B cell (primary cell): Measurements from ENCODE around the gene DENND2A. TPM values are rescaled to one million over a fixed set of nuclear protein-coding genes. Genes with fewer than 3 reads are reported as not detected.

Source experiments
- ATAC-seq: fragments of 200-7000 bp; cut with Tn5 transposase; one replicate; pipeline ENCODE4 v1.10.0; 2021; ENCODE audit warnings: low read depth, mild to moderate bottlenecking, moderate number of reproducible peaks, moderate library complexity
- CTCF ChIA-PET: fragments of 350-600 bp; sonication (Branson Sonifier 250); formaldehyde crosslinking; loops from one replicate; lab custom pipeline; 2021; ENCODE audit warnings: antibody characterized with exemption, inconsistent platforms; lab: Charles Lee
- POLR2A ChIA-PET: fragments of 350-600 bp; sonication (Branson Sonifier 250); formaldehyde crosslinking; loops from one replicate; lab custom pipeline; 2021; ENCODE audit warnings: antibody characterized with exemption; lab: Charles Lee
- DNase-seq: peaks from one replicate; pipeline ENCODE4 v3.0.0; 2013
- H2AFZ ChIP-seq: 2 replicates; pipeline ENCODE4 v1.6.1; 2012; ENCODE audit warnings: mild to moderate bottlenecking, low read depth, low read length; ENCODE audit not compliant: insufficient read depth, poor library complexity, severe bottlenecking
- H3K27ac ChIP-seq, 2 donors: 1 replicate in 1 of 2; 2 replicates in 1 of 2; pipeline ENCODE4 v1.5.1; 2012 to 2013; ENCODE audit warnings: low read length in 2 of 2, mild to moderate bottlenecking in 2 of 2, moderate library complexity in 1 of 2
- H3K27me3 ChIP-seq, 4 experiments: fragments of 200-600 bp in 1 of 4; sonication (generic) in 1 of 4; replicated peaks in 1 of 4; 1 replicate in 2 of 4; 2 replicates in 2 of 4; pipeline versions ENCODE4 v1.6.1 to v1.7.0; 2013 to 2016; ENCODE audit warnings: low read length in 3 of 4, mild to moderate bottlenecking in 2 of 4, mixed read lengths in 1 of 4, moderate library complexity in 1 of 4; ENCODE audit not compliant: insufficient read depth in 4 of 4, control insufficient read depth in 3 of 4; ENCODE audit errors: control extremely low read depth in 1 of 4
- H3K36me3 ChIP-seq, 2 experiments: replicated peaks in 1 of 2; 1 replicate in 1 of 2; 2 replicates in 1 of 2; pipeline versions ENCODE4 v1.6.1 to v1.7.1; 2013; ENCODE audit warnings: low read length in 1 of 2; ENCODE audit not compliant: insufficient read depth in 2 of 2, control insufficient read depth in 1 of 2; ENCODE audit errors: control extremely low read depth in 1 of 2, extremely low read depth in 1 of 2
- H3K4me1 ChIP-seq, 2 donors: fragments of 200-600 bp in 1 of 2; sonication (generic) in 1 of 2; 1 replicate in 1 of 2; 2 replicates in 1 of 2; pipeline versions ENCODE4 v1.5.1 to v1.6.1; 2013 to 2017; ENCODE audit warnings: low read length in 2 of 2; ENCODE audit not compliant: control insufficient read depth in 2 of 2, insufficient read depth in 2 of 2
- H3K4me2 ChIP-seq: replicated peaks from 2 replicates; pipeline ENCODE3; 2012; ENCODE audit warnings: mild to moderate bottlenecking, low read depth, low read length; ENCODE audit not compliant: poor library complexity, severe bottlenecking
- H3K4me3 ChIP-seq, 5 experiments: fragments of 200-600 bp in 1 of 5; sonication (generic) in 1 of 5; 1 replicate in 3 of 5; 2 replicates in 2 of 5; pipeline versions ENCODE4 v1.5.1 to v1.7.0; 2011 to 2016; ENCODE audit warnings: low read length in 4 of 5, mild to moderate bottlenecking in 4 of 5, low read depth in 2 of 5, control low read depth in 1 of 5, moderate library complexity in 1 of 5; ENCODE audit not compliant: insufficient read depth in 1 of 5; ENCODE audit errors: control extremely low read depth in 1 of 5, extremely low read depth in 1 of 5
- H3K79me2 ChIP-seq: fragments of 200-600 bp; sonication (generic); one replicate; pipeline ENCODE4 v1.6.0; 2016; ENCODE audit warnings: low read length; ENCODE audit not compliant: control insufficient read depth, insufficient read depth
- H3K9ac ChIP-seq: fragments of 200-600 bp; sonication (generic); 2 replicates; pipeline ENCODE4 v1.6.1; 2017; ENCODE audit warnings: mild to moderate bottlenecking, low read length, moderate library complexity
- H3K9me3 ChIP-seq, 3 donors: one replicate each; pipeline versions ENCODE4 v1.6.1 to v1.7.1; 2013; ENCODE audit warnings: low read length in 2 of 3; ENCODE audit not compliant: control insufficient read depth in 2 of 3, insufficient read depth in 1 of 3; ENCODE audit errors: control extremely low read depth in 1 of 3
- H4K20me1 ChIP-seq: 2 replicates; pipeline ENCODE4 v1.6.0; 2012; ENCODE audit warnings: mild to moderate bottlenecking, low read length; ENCODE audit not compliant: insufficient read depth, control insufficient read depth, poor library complexity, severe bottlenecking
- H3K27ac Mint-ChIP-seq: one replicate; pipeline ENCODE4 v1.8.0; 2021; ENCODE audit warnings: mixed read lengths
- H3K27me3 Mint-ChIP-seq: one replicate; pipeline ENCODE4 v1.8.0; 2021; ENCODE audit warnings: mixed read lengths
- H3K4me1 Mint-ChIP-seq: one replicate; pipeline ENCODE4 v1.8.0; 2021; ENCODE audit warnings: mixed read lengths
- H3K4me3 Mint-ChIP-seq: one replicate; pipeline ENCODE4 v1.8.0; 2021; ENCODE audit warnings: mixed read lengths
- H3K9me3 Mint-ChIP-seq: one replicate; pipeline ENCODE4 v1.8.0; 2022; ENCODE audit warnings: mixed read lengths; ENCODE audit not compliant: insufficient read depth
- CTCF ChIP-seq: fragments of 200-600 bp; IDR thresholded peaks from one replicate; pipeline ENCODE4 v1.8.0; 2022; ENCODE audit warnings: antibody characterized with exemption, mild to moderate bottlenecking
- EZH2 ChIP-seq: IDR thresholded peaks from 2 replicates; pipeline ENCODE4 v1.6.1; 2012; ENCODE audit warnings: borderline replicate concordance, low read depth, mild to moderate bottlenecking, moderate library complexity, low read length; ENCODE audit not compliant: insufficient read depth, poor library complexity, severe bottlenecking
- WGBS: methylation state at CpG from one replicate; pipeline ENCODE4 v1.1.5; 2013; ENCODE audit warnings: missing lambda C conversion rate; ENCODE audit not compliant: insufficient coverage; 5-methylcytosine and 5-hydroxymethylcytosine counted together
- intact Hi-C: fragments of 100-400 bp; cut with micrococcal nuclease; formaldehyde crosslinking; loops from one replicate; pipeline ENCODE4 v1.10.0; 2022
- polyA plus RNA-seq: library from polyadenylated mRNA; depleted of rRNA; stranded (reverse); fragments of >200 nt; gene quantifications from 2 replicates; pipeline ENCODE4 v1.2.3, GENCODE V29; 2012
- total RNA-seq, 2 donors: library from RNA; stranded (reverse); fragments of 120-200 nt in 1 of 2; gene quantifications; 1 replicate in 1 of 2; 2 replicates in 1 of 2; pipeline versions ENCODE4 v1.2.3 to v1.2.4, GENCODE V29; 2013 to 2022

Gene DENND2A
- total and polyA plus RNA-seq, 2 donors (not counting 1 experiment from before 2014, with no cell fraction given) = 0.31 TPM; not detected in 1

GRCh38 chr7:140689199-140690152 is 48.9 kb upstream of the DENND2A start:
- 97% methylated on average over 15 of the region's 16 CpGs for WGBS

More at GRCh38 chr7:140689199-140690152, 48.9 kb upstream of the DENND2A start:
- no peaks in the 10 kb centered on the region for H3K4me1 ChIP-seq
- H3K9ac ChIP-seq = no peak overlapping the region
- no peak overlapping the region for H3K4me3 Mint-ChIP-seq
- H3K27me3 Mint-ChIP-seq = no peaks in the 10 kb centered on the region
- no peak overlapping the region for H3K4me2 ChIP-seq
- H2AFZ ChIP-seq = no peak overlapping the region
- H3K9me3 ChIP-seq = peaks cover 0 to 3% (median 0%) of the 10 kb centered on the region in 3 donors
- no peaks in the 10 kb centered on the region for H3K27me3 ChIP-seq
- peaks cover 3 to 31% of the 10 kb centered on the region in 2 experiments for H3K36me3 ChIP-seq
- no peak overlapping the region for H3K4me3 ChIP-seq
- H3K9me3 Mint-ChIP-seq = no peaks in the 10 kb centered on the region
- no peaks in the 10 kb centered on the region for H3K79me2 ChIP-seq
- H3K27ac ChIP-seq = no peak overlapping the region
- H3K4me1 Mint-ChIP-seq = no peaks in the 10 kb centered on the region
- CTCF ChIA-PET = no interaction called here
- intact Hi-C loops = no loop called here
- H3K27ac Mint-ChIP-seq = no peak overlapping the region
- DNase-seq (no peak), ATAC-seq (no peak)
- no peaks in the 10 kb centered on the region for H4K20me1 ChIP-seq
- POLR2A ChIA-PET = no interaction called here
- TF ChIP-seq EZH2 (no peak), CTCF (no peak)
